Jurkat, Clone E6-1 (cell line): ENCODE results near the gene EPN3.

Experiments
- DNase-seq: peaks from one replicate; pipeline ENCODE4 v3.0.0-alpha.2; 2011; ENCODE audit warnings: low read depth, low spot score
- H3K4me3 ChIP-seq: 2 replicates; pipeline ENCODE4 v1.5.1; 2011; ENCODE audit warnings: mild to moderate bottlenecking, low read length, control low read depth, moderate library complexity

Gene EPN3

GRCh38 chr17:50560185-50560824, 27.8 kb downstream of the EPN3 start, which contains the start of gene CACNA1G:
CACNA1G (plus strand) TSS chr17:50560715; CDS start chr17:50561460, 745 bp downstream.
- DNase-seq: peak; percentile 62
- H3K4me3 ChIP-seq: no peak within 1 kb of the TSS

GRCh38 chr17:50560931-50561745, 28.6 kb downstream of the EPN3 start:
- no peak for DNase-seq
- H3K4me3 ChIP-seq: no peak overlapping the region

GRCh38 chr17:50561746-50562141, 29.2 kb downstream of the EPN3 start:
- no peak overlapping the region for H3K4me3 ChIP-seq
- no peak for DNase-seq

GRCh38 chr17:50562242-50563091, 29.9 kb downstream of the EPN3 start:
- H3K4me3 ChIP-seq: no peak overlapping the region
- DNase-seq: no peak

GRCh38 chr17:50563092-50563511, 30.6 kb downstream of the EPN3 start:
- no peak overlapping the region for H3K4me3 ChIP-seq
- DNase-seq: no peak

- H3K4me3 ChIP-seq: no peak overlapping the region
- DNase-seq: no peak
Observed at GRCh38 chr17:50564916-50565315, 32.4 kb downstream of the EPN3 start.

- DNase-seq: no peak
- H3K4me3 ChIP-seq: no peak overlapping the region
Observed at GRCh38 chr17:50565402-50566350, 33.1 kb downstream of the EPN3 start.

- no peak overlapping the region for H3K4me3 ChIP-seq
- DNase-seq: no peak
Observed at GRCh38 chr17:50566886-50567285, 34.4 kb downstream of the EPN3 start.

GRCh38 chr17:50568659-50569058, 36.1 kb downstream of the EPN3 start:
- no peak for DNase-seq
- H3K4me3 ChIP-seq: no peak overlapping the region

- DNase-seq: no peak
- no peak overlapping the region for H3K4me3 ChIP-seq
Observed at GRCh38 chr17:50569592-50569991, 37.1 kb downstream of the EPN3 start.

GRCh38 chr17:50570032-50570431, 37.5 kb downstream of the EPN3 start:
- DNase-seq: no peak
- no peak overlapping the region for H3K4me3 ChIP-seq

GRCh38 chr17:50570528-50570927, 38.0 kb downstream of the EPN3 start:
- no peak for DNase-seq
- no peak overlapping the region for H3K4me3 ChIP-seq

GRCh38 chr17:50571681-50572080, 39.1 kb downstream of the EPN3 start:
- DNase-seq: no peak
- no peak overlapping the region for H3K4me3 ChIP-seq

- H3K4me3 ChIP-seq: no peak overlapping the region
- DNase-seq: no peak
Observed at GRCh38 chr17:50572541-50572940, 40.0 kb downstream of the EPN3 start.

GRCh38 chr17:50573866-50574611, 41.5 kb downstream of the EPN3 start:
- DNase-seq: no peak
- no peak overlapping the region for H3K4me3 ChIP-seq

GRCh38 chr17:50575581-50576210, 43.2 kb downstream of the EPN3 start:
- H3K4me3 ChIP-seq: no peak overlapping the region
- no peak for DNase-seq

GRCh38 chr17:50576864-50577263, 44.3 kb downstream of the EPN3 start:
- no peak for DNase-seq
- no peak overlapping the region for H3K4me3 ChIP-seq
